ENCODE measurements around the gene MESD. TPM values are rescaled to one million over a fixed set of nuclear protein-coding genes. Genes with fewer than 3 reads are reported as not detected.

Gene MESD
- total RNA-seq, 1 experiment from 2014 or later: 13.7 TPM

- Histone ChIP-seq H3K4me1 (ENCODE audit: low read length) (peaks cover 9% of the 10 kb centered on the region), H3K9me2 (replicated peaks; ENCODE audit: insufficient read depth, low read length) (no peaks in the 10 kb centered on the region), H3K27me3 (ENCODE audit: low read length) (no peaks in the 10 kb centered on the region), H3K9ac (ENCODE audit: low read length) (no peak overlapping the region), H3K27ac (ENCODE audit: low read length) (no peak overlapping the region), H3K9me3 (ENCODE audit: low read length) (no peaks in the 10 kb centered on the region), H3K4me2 (ENCODE audit: low read depth, low read length, poor library complexity, severe bottlenecking) (no peak overlapping the region), H4K20me1 (ENCODE audit: insufficient read depth, low read depth, low read length) (no peaks in the 10 kb centered on the region; the same call in 1 of the 2 replicates), H2AFZ (ENCODE audit: low read length) (no peak overlapping the region), H3K4me3 (ENCODE audit: low read length) (no peak overlapping the region), H3K79me2 (ENCODE audit: low read length) (no peaks in the 10 kb centered on the region), H3K36me3 (ENCODE audit: insufficient read depth, low read length) (no peaks in the 10 kb centered on the region)
- no peak for DNase-seq
These were observed 31.7 kb upstream of the MESD start for GRCh38 chr15:81021321-81021720.

GRCh38 chr15:81018197-81018596 lies 28.6 kb upstream of the MESD start:
- H3K4me1 ChIP-seq (ENCODE audit: low read length): peaks cover 2% of the 10 kb centered on the region
- H3K79me2 ChIP-seq (ENCODE audit: low read length): no peaks in the 10 kb centered on the region
- H3K27ac ChIP-seq (ENCODE audit: low read length): no peak overlapping the region
- peaks cover 8% of the 10 kb centered on the region; the same call in 1 of the 2 replicates for H4K20me1 ChIP-seq (ENCODE audit: insufficient read depth, low read depth, low read length)
- H3K36me3 ChIP-seq (ENCODE audit: insufficient read depth, low read length): no peaks in the 10 kb centered on the region
- H2AFZ ChIP-seq (ENCODE audit: low read length): no peak overlapping the region
- no peak overlapping the region for H3K9ac ChIP-seq (ENCODE audit: low read length)
- H3K4me2 ChIP-seq (ENCODE audit: low read depth, low read length, poor library complexity, severe bottlenecking): no peak overlapping the region
- no peak overlapping the region for H3K4me3 ChIP-seq (ENCODE audit: low read length)
- H3K27me3 ChIP-seq (ENCODE audit: low read length): no peaks in the 10 kb centered on the region
- H3K9me3 ChIP-seq (ENCODE audit: low read length): no peaks in the 10 kb centered on the region
- no peaks in the 10 kb centered on the region for H3K9me2 ChIP-seq (replicated peaks; ENCODE audit: insufficient read depth, low read length)
- DNase-seq: no peak

- H3K9ac ChIP-seq (ENCODE audit: low read length): no peak overlapping the region
- no peaks in the 10 kb centered on the region for H3K9me3 ChIP-seq (ENCODE audit: low read length)
- H3K4me1 ChIP-seq (ENCODE audit: low read length): no peaks in the 10 kb centered on the region
- no peak overlapping the region for H3K27ac ChIP-seq (ENCODE audit: low read length)
- no peak for DNase-seq
- H3K36me3 ChIP-seq (ENCODE audit: insufficient read depth, low read length): no peaks in the 10 kb centered on the region
- peaks cover 14% of the 10 kb centered on the region; the same call in 1 of the 2 replicates for H4K20me1 ChIP-seq (ENCODE audit: insufficient read depth, low read depth, low read length)
- no peaks in the 10 kb centered on the region for H3K9me2 ChIP-seq (replicated peaks; ENCODE audit: insufficient read depth, low read length)
- no peaks in the 10 kb centered on the region for H3K27me3 ChIP-seq (ENCODE audit: low read length)
- no peak overlapping the region for H2AFZ ChIP-seq (ENCODE audit: low read length)
- H3K79me2 ChIP-seq (ENCODE audit: low read length): no peaks in the 10 kb centered on the region
- no peak overlapping the region for H3K4me3 ChIP-seq (ENCODE audit: low read length)
- H3K4me2 ChIP-seq (ENCODE audit: low read depth, low read length, poor library complexity, severe bottlenecking): no peak overlapping the region
These were observed 27.0 kb upstream of the MESD start for GRCh38 chr15:81016489-81017068.

- Histone ChIP-seq H3K9me3 (ENCODE audit: low read length) (no peaks in the 10 kb centered on the region), H2AFZ (ENCODE audit: low read length) (no peak overlapping the region), H3K27ac (ENCODE audit: low read length) (no peak overlapping the region), H3K9me2 (replicated peaks; ENCODE audit: insufficient read depth, low read length) (no peaks in the 10 kb centered on the region), H3K9ac (ENCODE audit: low read length) (no peak overlapping the region), H3K4me2 (ENCODE audit: low read depth, low read length, poor library complexity, severe bottlenecking) (no peak overlapping the region), H4K20me1 (ENCODE audit: insufficient read depth, low read depth, low read length) (peaks cover 15% of the 10 kb centered on the region; the same call in 1 of the 2 replicates), H3K36me3 (ENCODE audit: insufficient read depth, low read length) (no peaks in the 10 kb centered on the region), H3K79me2 (ENCODE audit: low read length) (no peaks in the 10 kb centered on the region), H3K27me3 (ENCODE audit: low read length) (no peaks in the 10 kb centered on the region), H3K4me1 (ENCODE audit: low read length) (no peaks in the 10 kb centered on the region), H3K4me3 (ENCODE audit: low read length) (no peak overlapping the region)
- DNase-seq: no peak
These were observed 26.2 kb upstream of the MESD start for GRCh38 chr15:81015621-81016488.

- H3K9me2 ChIP-seq (replicated peaks; ENCODE audit: insufficient read depth, low read length): no peaks in the 10 kb centered on the region
- no peak overlapping the region for H3K27ac ChIP-seq (ENCODE audit: low read length)
- H3K4me3 ChIP-seq (ENCODE audit: low read length): no peak overlapping the region
- no peaks in the 10 kb centered on the region for H3K79me2 ChIP-seq (ENCODE audit: low read length)
- H2AFZ ChIP-seq (ENCODE audit: low read length): no peak overlapping the region
- DNase-seq: no peak
- H3K36me3 ChIP-seq (ENCODE audit: insufficient read depth, low read length): no peaks in the 10 kb centered on the region
- H3K27me3 ChIP-seq (ENCODE audit: low read length): no peaks in the 10 kb centered on the region
- no peak overlapping the region for H3K4me2 ChIP-seq (ENCODE audit: low read depth, low read length, poor library complexity, severe bottlenecking)
- H3K9me3 ChIP-seq (ENCODE audit: low read length): no peaks in the 10 kb centered on the region
- H3K4me1 ChIP-seq (ENCODE audit: low read length): no peaks in the 10 kb centered on the region
- H3K9ac ChIP-seq (ENCODE audit: low read length): no peak overlapping the region
- peaks cover 15% of the 10 kb centered on the region; the same call in 1 of the 2 replicates for H4K20me1 ChIP-seq (ENCODE audit: insufficient read depth, low read depth, low read length)
These were observed 25.0 kb upstream of the MESD start for GRCh38 chr15:81014446-81015093.

- Histone ChIP-seq H3K4me3 (ENCODE audit: low read length) (no peak overlapping the region), H3K27me3 (ENCODE audit: low read length) (no peaks in the 10 kb centered on the region), H3K4me2 (ENCODE audit: low read depth, low read length, poor library complexity, severe bottlenecking) (no peak overlapping the region), H3K79me2 (ENCODE audit: low read length) (no peaks in the 10 kb centered on the region), H3K27ac (ENCODE audit: low read length) (no peak overlapping the region), H3K9me3 (ENCODE audit: low read length) (no peaks in the 10 kb centered on the region), H3K9me2 (replicated peaks; ENCODE audit: insufficient read depth, low read length) (no peaks in the 10 kb centered on the region), H2AFZ (ENCODE audit: low read length) (no peak overlapping the region), H4K20me1 (ENCODE audit: insufficient read depth, low read depth, low read length) (peaks cover 16% of the 10 kb centered on the region; the same call in 1 of the 2 replicates), H3K4me1 (ENCODE audit: low read length) (no peaks in the 10 kb centered on the region), H3K36me3 (ENCODE audit: insufficient read depth, low read length) (no peaks in the 10 kb centered on the region), H3K9ac (ENCODE audit: low read length) (no peak overlapping the region)
- no peak for DNase-seq
These were observed 23.8 kb upstream of the MESD start for GRCh38 chr15:81013396-81013929.

GRCh38 chr15:81012588-81012987 lies 23.0 kb upstream of the MESD start:
- no peak overlapping the region for H3K4me2 ChIP-seq (ENCODE audit: low read depth, low read length, poor library complexity, severe bottlenecking)
- H3K27me3 ChIP-seq (ENCODE audit: low read length): no peaks in the 10 kb centered on the region
- no peaks in the 10 kb centered on the region for H3K9me2 ChIP-seq (replicated peaks; ENCODE audit: insufficient read depth, low read length)
- H3K36me3 ChIP-seq (ENCODE audit: insufficient read depth, low read length): no peaks in the 10 kb centered on the region
- no peak overlapping the region for H3K9ac ChIP-seq (ENCODE audit: low read length)
- no peak overlapping the region for H2AFZ ChIP-seq (ENCODE audit: low read length)
- no peak overlapping the region for H3K27ac ChIP-seq (ENCODE audit: low read length)
- DNase-seq: no peak
- no peak overlapping the region for H3K4me3 ChIP-seq (ENCODE audit: low read length)
- no peaks in the 10 kb centered on the region for H3K79me2 ChIP-seq (ENCODE audit: low read length)
- peaks cover 21% of the 10 kb centered on the region; the same call in 1 of the 2 replicates for H4K20me1 ChIP-seq (ENCODE audit: insufficient read depth, low read depth, low read length)
- H3K4me1 ChIP-seq (ENCODE audit: low read length): no peaks in the 10 kb centered on the region
- no peaks in the 10 kb centered on the region for H3K9me3 ChIP-seq (ENCODE audit: low read length)

GRCh38 chr15:81011593-81011992 lies 22.0 kb upstream of the MESD start:
- Histone ChIP-seq H3K27me3 (ENCODE audit: low read length) (no peaks in the 10 kb centered on the region), H3K79me2 (ENCODE audit: low read length) (no peaks in the 10 kb centered on the region), H4K20me1 (ENCODE audit: insufficient read depth, low read depth, low read length) (peaks cover 21% of the 10 kb centered on the region; the same call in 1 of the 2 replicates), H2AFZ (ENCODE audit: low read length) (no peak overlapping the region), H3K27ac (ENCODE audit: low read length) (no peak overlapping the region), H3K36me3 (ENCODE audit: insufficient read depth, low read length) (no peaks in the 10 kb centered on the region), H3K4me1 (ENCODE audit: low read length) (no peaks in the 10 kb centered on the region), H3K4me2 (ENCODE audit: low read depth, low read length, poor library complexity, severe bottlenecking) (no peak overlapping the region), H3K4me3 (ENCODE audit: low read length) (no peak overlapping the region), H3K9me2 (replicated peaks; ENCODE audit: insufficient read depth, low read length) (no peaks in the 10 kb centered on the region), H3K9ac (ENCODE audit: low read length) (no peak overlapping the region), H3K9me3 (ENCODE audit: low read length) (no peaks in the 10 kb centered on the region)
- DNase-seq: no peak
